OCI-LY7 (cell line): Measurements from ENCODE around the gene ARF4. TPM values are rescaled to one million over a fixed set of nuclear protein-coding genes. Genes with fewer than 3 reads are reported as not detected.
A peak's percentile ranks its signal among the peaks of the same experiment; 100 is the strongest.

Experiments
- BruUV-seq: library from RNA; stranded (reverse); fragments of 400-500 nt; replicated peaks from 2 replicates; lab custom pipeline; 2021; lab: Mats Ljungman, UMichigan
- CTCF ChIA-PET: fragments of 300-600 bp; sonication (Branson Sonifier 250); formaldehyde crosslinking; loops from one replicate; lab custom pipeline; 2022; ENCODE audit warnings: antibody characterized with exemption; ENCODE audit not compliant: unreplicated experiment; lab: Charles Lee
- POLR2A ChIA-PET: fragments of 300-600 bp; sonication (Branson Sonifier 250); formaldehyde crosslinking; loops from one replicate; lab custom pipeline; 2022; ENCODE audit warnings: antibody characterized with exemption; lab: Charles Lee
- DNase-seq: peaks from one replicate; pipeline ENCODE4 v3.0.0-alpha.2; 2015; ENCODE audit warnings: low spot score
- H2AFZ ChIP-seq: fragments of 200-600 bp; sonication (generic), shearing (Covaris generic); 2 replicates; pipeline ENCODE4 v1.6.1; 2014; ENCODE audit warnings: mild to moderate bottlenecking, antibody characterized with exemption, low read length, moderate library complexity
- H3K27ac ChIP-seq: fragments of 200-600 bp; sonication (generic); 2 replicates; pipeline ENCODE4 v1.5.1; 2014; ENCODE audit warnings: mixed run types, low read depth, mild to moderate bottlenecking, moderate library complexity, low read length, inconsistent platforms; ENCODE audit not compliant: poor library complexity, severe bottlenecking
- H3K36me3 ChIP-seq: fragments of 200-600 bp; sonication (generic); 2 replicates; pipeline ENCODE4 v1.6.1; 2014; ENCODE audit warnings: mild to moderate bottlenecking, antibody characterized with exemption, low read length, moderate library complexity, mixed read lengths; ENCODE audit not compliant: insufficient read depth
- H3K4me1 ChIP-seq: fragments of 200-600 bp; sonication (generic); 2 replicates; pipeline ENCODE4 v1.5.1; 2014; ENCODE audit warnings: mild to moderate bottlenecking, low read length; ENCODE audit not compliant: insufficient read depth, poor library complexity, severe bottlenecking
- H3K4me2 ChIP-seq: fragments of 200-600 bp; sonication (generic); 2 replicates; pipeline ENCODE4 v1.6.1; 2014; ENCODE audit warnings: mild to moderate bottlenecking, low read length
- H3K4me3 ChIP-seq: fragments of 200-600 bp; sonication (generic); 2 replicates; pipeline ENCODE4 v1.5.1; 2014; ENCODE audit warnings: mild to moderate bottlenecking, low read depth, low read length; ENCODE audit not compliant: poor library complexity, severe bottlenecking
- H3K79me2 ChIP-seq: fragments of 200-600 bp; sonication (generic); 2 replicates; pipeline ENCODE4 v1.6.1; 2016; ENCODE audit warnings: low read depth, mild to moderate bottlenecking, low read length, moderate library complexity, mixed read lengths; ENCODE audit not compliant: insufficient read depth
- H3K9me2 ChIP-seq: fragments of 200-600 bp; sonication (generic); 2 replicates; pipeline ENCODE4 v1.6.1; 2016; ENCODE audit warnings: mild to moderate bottlenecking, low read length, mixed read lengths; ENCODE audit not compliant: insufficient read depth
- H3K9me3 ChIP-seq: fragments of 200-600 bp; sonication (generic); 2 replicates; pipeline ENCODE4 v1.6.1; 2014; ENCODE audit warnings: mild to moderate bottlenecking, mixed run types, low read length, mixed read lengths
- H4K20me1 ChIP-seq: fragments of 200-600 bp; sonication (generic); 2 replicates; pipeline ENCODE4 v1.6.1; 2014; ENCODE audit warnings: mild to moderate bottlenecking, antibody characterized with exemption, low read length, moderate library complexity, mixed read lengths; ENCODE audit not compliant: insufficient read depth
- EZH2phosphoT487 ChIP-seq: fragments of 200-600 bp; sonication (generic); IDR thresholded peaks from 2 replicates; pipeline ENCODE4 v1.6.1; 2018; ENCODE audit warnings: low read depth, borderline replicate concordance, mild to moderate bottlenecking, mixed run types, antibody characterized with exemption, low read length, moderate library complexity, mixed read lengths
- intact Hi-C: fragments of 100-400 bp; cut with micrococcal nuclease; formaldehyde crosslinking; loops from one replicate; pipeline ENCODE4 v1.10.0; 2022; ENCODE audit not compliant: unreplicated experiment
- total RNA-seq, 2 experiments: library from RNA; depleted of rRNA in 1 of 2; stranded (reverse); fragments of >200 nt in 1 of 2; shearing (Covaris generic) in 1 of 2; gene quantifications; 2 replicates each; pipeline ENCODE4 v1.2.3, GENCODE V29; 2014 to 2022
- TF ChIP-seq, protein P1 (sequence below): fragments of 200-600 bp; sonication (generic); conservative IDR thresholded peaks from 2 replicates; pipeline ENCODE4 v1.5.1; 2014; ENCODE audit warnings: mild to moderate bottlenecking, antibody characterized with exemption, low read length, moderate library complexity, mixed read lengths

Gene ARF4
- total RNA-seq, 2 experiments from 2014 or later = 34.9 to 58.0 TPM

- H4K20me1 ChIP-seq = peaks cover 32% of the 10 kb centered on the region
- peaks cover 52% of the 10 kb centered on the region for H3K36me3 ChIP-seq
- DNase-seq = no peak
- no peak overlapping the region for H3K27ac ChIP-seq
- peak overlapping the region; percentile 94 for H3K4me2 ChIP-seq
- no peak overlapping the region for H2AFZ ChIP-seq
- BruUV-seq = no TSS peak
- peaks cover 89% of the 10 kb centered on the region for H3K79me2 ChIP-seq
- POLR2A ChIA-PET = interaction anchor here (0.7 to 0.8 kb wide), 2 partner anchors 18 to 578 kb away, joined by 3 read pairs; no protein-coding TSS in a partner anchor
- peak overlapping the region; percentile 90 for H3K4me3 ChIP-seq
- no peak for TF ChIP-seq EZH2phosphoT487
- TF ChIP-seq, protein P1, sequence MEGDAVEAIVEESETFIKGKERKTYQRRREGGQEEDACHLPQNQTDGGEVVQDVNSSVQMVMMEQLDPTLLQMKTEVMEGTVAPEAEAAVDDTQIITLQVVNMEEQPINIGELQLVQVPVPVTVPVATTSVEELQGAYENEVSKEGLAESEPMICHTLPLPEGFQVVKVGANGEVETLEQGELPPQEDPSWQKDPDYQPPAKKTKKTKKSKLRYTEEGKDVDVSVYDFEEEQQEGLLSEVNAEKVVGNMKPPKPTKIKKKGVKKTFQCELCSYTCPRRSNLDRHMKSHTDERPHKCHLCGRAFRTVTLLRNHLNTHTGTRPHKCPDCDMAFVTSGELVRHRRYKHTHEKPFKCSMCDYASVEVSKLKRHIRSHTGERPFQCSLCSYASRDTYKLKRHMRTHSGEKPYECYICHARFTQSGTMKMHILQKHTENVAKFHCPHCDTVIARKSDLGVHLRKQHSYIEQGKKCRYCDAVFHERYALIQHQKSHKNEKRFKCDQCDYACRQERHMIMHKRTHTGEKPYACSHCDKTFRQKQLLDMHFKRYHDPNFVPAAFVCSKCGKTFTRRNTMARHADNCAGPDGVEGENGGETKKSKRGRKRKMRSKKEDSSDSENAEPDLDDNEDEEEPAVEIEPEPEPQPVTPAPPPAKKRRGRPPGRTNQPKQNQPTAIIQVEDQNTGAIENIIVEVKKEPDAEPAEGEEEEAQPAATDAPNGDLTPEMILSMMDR = no peak
- peaks cover 32% of the 10 kb centered on the region for H3K4me1 ChIP-seq
- H3K9me2 ChIP-seq = no peaks in the 10 kb centered on the region
- H3K9me3 ChIP-seq = 0 out of 2 replicates have a peak, but pooled peaks cover 4% of the 10 kb centered on the region
- intact Hi-C loops = no loop called here
- CTCF ChIA-PET = no interaction called here
Measured at GRCh38 chr3:57594576-57594975, 2.6 kb downstream of the ARF4 start.

DNA sequence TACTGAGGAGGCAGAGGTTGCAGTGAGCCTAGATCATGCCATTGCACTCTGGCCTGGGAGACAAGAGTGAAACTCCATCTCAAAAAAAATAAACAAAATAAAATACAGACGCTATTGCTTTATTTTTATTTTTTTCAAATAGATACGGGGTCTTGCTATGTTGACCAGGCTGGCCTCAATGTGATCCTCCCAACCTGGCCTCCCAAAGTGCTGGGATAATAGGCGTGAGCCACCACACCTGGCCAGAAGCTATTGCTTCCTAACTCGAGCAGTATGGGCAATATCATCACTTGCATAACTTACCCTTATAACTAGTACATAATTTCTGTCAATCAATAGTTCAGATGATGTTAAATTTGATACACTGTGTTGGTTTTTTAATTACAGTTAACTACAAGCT lies 3.0 kb downstream of the ARF4 start:
- ChIA-PET POLR2A (interaction anchor here (0.7 to 0.8 kb wide), 2 partner anchors 17 to 577 kb away, joined by 3 read pairs; no protein-coding TSS in a partner anchor), CTCF (no interaction called here)
- intact Hi-C loops = no loop called here
- Histone ChIP-seq H2AFZ (no peak overlapping the region), H3K79me2 (peaks cover 89% of the 10 kb centered on the region), H3K4me2 (peak overlapping the region; percentile 94), H3K4me3 (no peak overlapping the region), H3K27ac (no peak overlapping the region), H4K20me1 (peaks cover 32% of the 10 kb centered on the region), H3K36me3 (peaks cover 54% of the 10 kb centered on the region), H3K4me1 (peaks cover 27% of the 10 kb centered on the region), H3K9me3 (0 out of 2 replicates have a peak, but pooled peaks cover 4% of the 10 kb centered on the region), H3K9me2 (no peaks in the 10 kb centered on the region)
- no peak for TF ChIP-seq EZH2phosphoT487
- TF ChIP-seq, protein P1 = no peak
- BruUV-seq = no TSS peak
- no peak for DNase-seq

- Histone ChIP-seq H3K9me3 (0 out of 2 replicates have a peak, but pooled peaks cover 4% of the 10 kb centered on the region), H3K4me3 (no peak overlapping the region), H4K20me1 (peaks cover 32% of the 10 kb centered on the region), H3K4me2 (no peak overlapping the region), H2AFZ (no peak overlapping the region), H3K4me1 (peaks cover 26% of the 10 kb centered on the region), H3K79me2 (peaks cover 91% of the 10 kb centered on the region), H3K36me3 (peaks cover 60% of the 10 kb centered on the region), H3K9me2 (no peaks in the 10 kb centered on the region), H3K27ac (no peak overlapping the region)
- DNase-seq = no peak
- TF ChIP-seq EZH2phosphoT487 = no peak
- TF ChIP-seq, protein P1 = no peak
- POLR2A ChIA-PET = interaction anchor here (0.6 kb wide), 1 partner anchor 264 kb away, joined by 3 read pairs; no protein-coding TSS in a partner anchor
- intact Hi-C loops = no loop called here
- BruUV-seq = no TSS peak
- CTCF ChIA-PET = no interaction called here
Measured at GRCh38 chr3:57592306-57592705, 4.8 kb downstream of the ARF4 start.
